T-helper 1 cell treated with Interleukin-12 subunit alpha and Interleukin-12 subunit beta and Interleukin-4 antibody, amounts not matched to agents 30 ng/mL and 1 ng/mL, for 36 hours (primary cell): ENCODE results near the gene KLHL35. TPM values are rescaled to one million over a fixed set of nuclear protein-coding genes. Genes with fewer than 3 reads are reported as not detected.
"Not testable (repeated sequence)": the region's sequence is repeated elsewhere in the genome, so short reads cannot be mapped to it uniquely, and the experiment has no call there.

Experiments used
- intact Hi-C: fragments of 100-400 bp; cut with micrococcal nuclease; formaldehyde crosslinking; loops from one replicate; pipeline ENCODE4 v1.15.1; 2024
- total RNA-seq: library from RNA; stranded (reverse); gene quantifications from 2 replicates; pipeline ENCODE4 v1.2.3, GENCODE V29; 2022

KLHL35 gene
- total RNA-seq, 1 donor from 2014 or later = 0.96 TPM

DNA sequence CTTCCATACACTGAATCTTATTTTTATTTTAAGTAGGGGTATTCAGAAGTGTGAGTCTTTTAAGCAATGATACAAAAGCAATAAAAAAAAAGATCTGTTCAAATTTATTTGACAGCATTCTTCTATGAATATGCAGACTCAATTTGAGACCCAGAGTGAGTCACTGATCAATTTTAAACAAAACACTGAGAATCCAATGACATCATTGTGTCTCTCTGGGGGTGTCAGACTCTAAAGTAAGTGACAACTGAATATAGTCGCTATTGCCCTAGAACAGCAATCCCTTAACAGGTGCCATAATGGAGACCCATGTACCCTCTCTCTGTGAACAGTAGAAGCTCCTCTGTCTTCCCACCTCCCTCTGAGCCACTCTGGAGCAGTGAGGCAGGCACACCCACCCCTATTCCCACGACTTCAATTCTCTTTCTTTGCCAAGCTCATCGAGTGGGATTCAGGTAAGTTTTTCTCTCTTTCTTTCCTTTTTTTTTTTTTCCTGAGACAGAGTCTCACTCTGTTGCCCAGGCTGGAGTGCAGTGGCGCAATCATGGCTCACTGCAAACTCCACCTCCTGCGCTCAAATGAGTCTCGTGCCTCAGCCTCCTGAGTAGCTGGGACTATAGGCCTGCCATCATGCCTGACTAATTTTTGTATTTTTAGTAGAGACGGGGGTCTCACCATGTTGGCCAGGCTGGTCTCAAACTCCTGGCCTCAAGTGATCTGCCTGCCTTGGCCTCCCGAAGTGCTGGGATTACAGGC is 38.7 kb downstream of the KLHL35 start:
- intact Hi-C loops = no loop called here

DNA sequence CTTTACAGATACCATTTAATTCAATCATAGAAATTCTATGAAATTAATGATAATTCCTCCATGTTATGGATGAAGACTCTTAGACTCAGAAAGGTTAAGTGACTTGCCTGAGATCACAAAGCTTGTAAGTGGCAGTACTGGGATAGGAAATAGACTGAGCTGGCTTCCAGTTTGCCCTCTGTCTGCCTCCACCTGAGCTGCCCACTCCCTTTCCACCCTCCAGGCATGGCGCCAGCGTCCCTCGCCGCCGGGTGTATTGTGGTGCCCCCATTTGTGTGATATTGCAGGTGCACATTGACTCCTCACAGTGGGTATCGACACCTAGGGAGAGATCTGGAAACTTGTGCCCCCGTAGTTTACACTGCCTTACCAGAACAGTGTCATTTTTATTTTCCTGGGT is 43.1 kb downstream of the KLHL35 start:
- intact Hi-C loops = loop anchor here (2.0 kb wide), 1 partner anchor 189 kb away; no protein-coding TSS in a partner anchor

DNA sequence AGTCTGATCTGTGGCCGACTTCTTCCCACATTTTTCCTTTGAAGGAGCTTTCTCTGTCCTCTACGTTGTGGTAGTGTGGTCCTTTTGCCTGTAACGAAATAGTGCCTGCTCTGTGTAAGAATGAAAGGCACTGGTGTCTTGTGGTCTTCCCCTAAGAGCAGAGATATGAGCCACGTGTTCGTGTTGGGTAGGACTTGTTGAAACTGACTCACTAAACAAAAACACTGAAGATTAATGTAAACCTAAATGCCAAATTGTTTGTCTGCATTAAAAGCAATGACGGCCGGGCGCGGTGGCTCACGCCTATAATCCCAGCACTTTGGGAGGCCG is 43.8 kb downstream of the KLHL35 start:
- intact Hi-C loops = loop anchor here (2.0 kb wide), 1 partner anchor 190 kb away; no protein-coding TSS in a partner anchor

DNA sequence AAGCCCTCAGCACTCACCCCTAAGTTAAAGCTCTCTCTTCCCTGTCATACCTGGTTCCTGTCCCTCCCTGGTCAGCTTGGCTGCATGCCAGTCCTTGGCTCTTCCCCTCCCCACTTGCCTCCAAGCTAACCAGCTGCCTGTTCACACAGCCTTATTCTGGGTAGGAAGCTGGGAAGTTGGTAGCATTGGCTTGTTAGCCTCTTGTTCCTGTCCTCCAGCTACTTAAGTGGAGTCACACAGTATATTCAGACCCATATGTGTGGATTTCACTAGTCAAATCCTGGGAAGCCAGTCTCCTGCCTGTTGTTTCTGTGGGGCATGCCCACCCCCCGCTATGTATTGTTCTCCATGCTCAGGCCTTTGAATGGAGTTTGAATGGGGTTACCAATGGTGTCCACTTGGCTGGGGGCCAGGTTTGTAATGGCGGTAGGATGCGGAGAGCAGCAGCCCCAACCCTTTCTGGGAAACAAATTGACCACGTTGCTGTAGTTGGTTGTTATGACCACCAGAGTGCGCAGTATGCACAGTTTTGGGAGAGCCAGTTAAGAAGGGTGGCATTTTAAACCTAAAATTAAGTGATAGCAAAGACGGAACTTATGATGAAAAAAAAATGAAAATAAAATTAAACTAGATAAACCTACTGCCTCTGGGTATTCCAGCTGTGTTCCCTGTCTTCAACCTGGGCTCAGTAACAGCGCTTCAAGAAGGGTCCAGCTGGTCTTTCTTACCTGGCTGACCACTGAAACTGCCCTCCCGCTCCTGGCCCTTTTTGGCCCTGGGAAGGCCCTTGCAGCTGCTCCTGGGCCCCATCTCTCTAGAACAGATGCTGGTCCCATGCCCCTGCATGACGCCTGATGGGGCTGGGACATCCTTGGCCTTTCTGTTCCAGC is 44.4 kb downstream of the KLHL35 start:
- intact Hi-C loops = loop anchor here (1.0 to 2.0 kb wide), 8 partner anchors 11 to 479 kb away; partner anchors contain the start of gene RPS3

DNA sequence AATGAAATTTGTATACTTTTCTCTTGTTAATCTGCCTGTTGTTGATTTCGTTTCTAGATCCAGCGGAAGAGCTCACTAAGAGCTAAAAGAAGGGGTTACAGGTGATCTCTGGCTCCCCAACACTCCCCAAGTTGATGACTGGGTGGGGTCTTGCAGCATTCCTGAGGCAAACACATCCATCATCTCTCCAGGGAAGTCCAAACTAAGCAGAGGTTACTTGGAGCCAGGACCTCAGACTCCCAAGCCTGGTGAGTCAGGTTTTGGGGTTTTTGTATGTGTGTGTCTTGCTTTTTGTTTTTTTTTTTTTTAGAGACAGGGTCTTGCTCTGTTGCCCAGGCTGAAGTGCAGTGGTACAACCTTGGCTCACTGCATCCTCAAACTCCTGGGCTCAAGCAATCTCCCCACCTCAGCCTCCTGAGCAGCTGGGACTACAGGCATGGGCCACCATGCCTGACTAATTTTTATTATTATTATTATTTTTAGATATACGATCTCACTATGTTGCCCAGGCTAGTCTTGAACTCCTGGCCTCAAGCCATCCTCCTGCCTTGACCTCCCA is 45.2 kb downstream of the KLHL35 start:
- intact Hi-C loops = loop anchor here (1.0 to 2.0 kb wide), 8 partner anchors 11 to 479 kb away; partner anchors contain the start of gene RPS3

DNA sequence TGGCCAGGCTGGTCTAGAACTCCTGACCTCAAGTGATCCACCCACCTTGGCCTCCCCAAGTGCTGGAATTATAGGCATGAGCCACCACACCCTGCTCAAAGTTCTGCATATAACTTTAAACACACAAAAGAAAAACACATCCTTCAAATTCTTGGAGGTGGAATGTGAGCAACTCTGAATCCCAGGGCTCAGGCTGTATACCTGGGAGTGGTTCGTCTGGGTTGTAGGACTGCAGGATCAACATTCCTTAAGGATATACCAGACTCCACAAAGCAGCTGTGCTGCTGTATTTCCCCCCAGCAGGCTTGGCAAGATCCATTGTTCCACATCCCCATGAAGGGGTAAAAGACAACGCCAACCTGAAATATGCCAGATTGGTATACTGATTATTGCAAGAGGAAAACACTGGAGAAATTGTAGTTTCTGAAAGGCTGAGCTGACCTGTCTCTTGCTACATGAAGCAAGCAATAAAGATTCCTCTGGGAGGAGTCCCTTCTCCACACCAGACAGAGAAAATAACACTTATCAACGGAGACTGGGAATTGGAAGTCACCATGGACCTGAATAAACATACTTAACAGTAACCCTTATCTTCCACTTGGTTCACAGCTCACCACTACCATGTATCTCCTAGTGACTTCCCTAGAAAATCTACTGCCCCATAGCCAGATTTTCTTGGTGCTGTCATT is 45.9 kb downstream of the KLHL35 start:
- intact Hi-C loops = no loop called here

DNA sequence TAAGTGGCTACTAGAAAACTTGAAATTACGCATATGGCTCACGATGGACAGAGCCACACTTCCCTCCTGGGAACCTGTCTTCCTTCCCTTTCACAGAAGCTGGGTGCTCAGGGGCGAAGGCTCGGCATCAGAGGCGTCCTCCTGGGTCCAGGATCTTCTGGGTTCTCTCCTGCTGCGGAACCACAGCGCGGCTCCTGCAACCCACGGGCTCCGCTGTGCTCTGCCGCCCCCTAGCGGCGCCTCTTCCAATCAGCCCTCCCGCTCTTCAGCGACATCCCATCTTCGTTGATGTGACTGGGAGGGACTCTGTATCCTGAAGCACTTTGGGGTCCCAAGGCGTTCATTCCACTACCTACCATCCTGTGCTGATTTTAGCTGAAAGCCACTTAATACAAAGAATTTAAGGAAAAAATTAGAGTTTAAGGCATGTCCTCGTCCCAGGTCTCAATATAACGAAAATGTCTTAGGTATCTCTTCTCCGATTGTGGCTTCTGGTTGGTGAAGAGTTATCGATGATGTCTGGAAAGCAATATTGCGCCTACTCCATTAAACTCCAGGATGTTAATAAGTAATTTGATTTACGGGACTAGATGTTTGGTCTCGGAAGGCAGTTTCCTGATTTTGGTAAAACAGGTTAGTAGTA is 48.4 kb downstream of the KLHL35 start:
- intact Hi-C loops = loop anchor here (1.0 to 5.0 kb wide), 7 partner anchors 32 to 242 kb away; no protein-coding TSS in a partner anchor

DNA sequence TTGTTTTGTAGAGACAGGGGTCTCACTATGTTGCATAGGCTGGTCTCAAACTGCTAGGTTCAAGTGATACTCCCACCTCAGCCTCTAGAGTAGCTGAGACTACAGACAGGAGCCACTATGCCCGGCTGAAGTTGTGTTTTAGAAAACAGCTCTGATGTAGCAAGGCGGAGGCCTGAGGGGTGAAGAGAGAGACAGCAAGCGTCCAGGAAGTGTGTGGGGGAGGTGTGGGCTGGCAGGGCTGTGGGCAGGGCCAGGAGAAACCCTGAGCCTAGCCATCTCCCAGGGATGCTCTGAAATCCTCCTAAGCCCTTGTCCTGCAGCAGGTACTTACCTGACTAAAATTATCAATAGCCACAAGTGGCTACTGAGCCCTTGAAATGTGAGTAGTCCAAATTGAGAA is 49.8 kb downstream of the KLHL35 start:
- intact Hi-C loops = loop anchor here (5.0 kb wide), 2 partner anchors 41 to 241 kb away; no protein-coding TSS in a partner anchor

DNA sequence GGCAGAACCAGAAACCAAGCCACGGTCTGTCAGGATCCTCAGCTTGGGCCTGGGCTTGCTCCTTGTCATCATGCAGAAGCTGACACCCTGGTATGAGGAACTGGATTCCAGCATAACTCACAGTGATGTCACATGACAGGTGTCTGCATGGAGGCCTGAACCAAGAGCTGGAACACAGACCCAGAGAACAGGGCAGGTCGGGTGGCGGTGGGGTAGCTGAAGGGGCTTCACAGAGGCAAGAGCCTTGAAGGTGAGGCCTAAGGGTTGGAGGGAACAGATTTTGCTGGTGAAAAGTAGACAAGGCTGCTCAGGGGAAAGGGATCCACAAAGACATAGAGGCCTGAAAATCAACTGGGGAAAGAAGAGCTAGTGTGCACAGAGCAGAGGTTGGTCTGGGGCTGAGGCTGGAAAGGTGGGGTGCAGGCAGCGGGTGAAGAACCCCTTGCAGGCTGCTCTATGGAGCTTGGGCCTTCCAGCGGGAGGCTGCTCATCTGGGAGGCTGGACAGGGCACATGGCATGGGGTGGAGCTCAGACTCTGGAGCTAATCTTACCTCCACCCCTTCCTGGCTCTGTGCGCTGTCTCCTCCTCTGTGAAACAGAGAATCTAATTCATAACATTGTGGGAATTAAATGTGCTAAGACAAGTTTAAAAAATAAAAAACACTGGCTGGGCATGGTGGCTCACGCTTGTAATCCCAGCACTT is 52.1 kb downstream of the KLHL35 start:
- intact Hi-C loops = loop anchor here (5.0 kb wide), 2 partner anchors 39 to 239 kb away; no protein-coding TSS in a partner anchor

DNA sequence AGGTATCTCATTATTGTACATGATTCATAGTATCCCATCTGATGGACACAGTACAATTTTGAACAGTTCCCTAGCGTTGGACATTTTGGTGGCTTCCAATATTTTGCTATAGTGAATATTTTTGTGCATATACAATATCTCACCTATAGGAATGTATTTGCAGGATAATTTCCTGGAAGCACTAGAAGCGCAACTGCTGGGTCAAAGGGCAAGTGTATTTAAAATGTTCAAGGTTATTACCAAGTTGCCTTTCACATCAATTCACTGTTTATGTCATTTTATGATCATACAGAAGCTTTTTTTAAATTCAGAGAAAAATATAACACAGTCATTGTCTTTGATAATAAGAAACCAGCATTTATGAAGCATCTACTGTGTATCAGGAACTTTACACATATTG is 52.8 kb downstream of the KLHL35 start:
- intact Hi-C loops = loop anchor here (5.0 kb wide), 2 partner anchors 38 to 238 kb away; no protein-coding TSS in a partner anchor

DNA sequence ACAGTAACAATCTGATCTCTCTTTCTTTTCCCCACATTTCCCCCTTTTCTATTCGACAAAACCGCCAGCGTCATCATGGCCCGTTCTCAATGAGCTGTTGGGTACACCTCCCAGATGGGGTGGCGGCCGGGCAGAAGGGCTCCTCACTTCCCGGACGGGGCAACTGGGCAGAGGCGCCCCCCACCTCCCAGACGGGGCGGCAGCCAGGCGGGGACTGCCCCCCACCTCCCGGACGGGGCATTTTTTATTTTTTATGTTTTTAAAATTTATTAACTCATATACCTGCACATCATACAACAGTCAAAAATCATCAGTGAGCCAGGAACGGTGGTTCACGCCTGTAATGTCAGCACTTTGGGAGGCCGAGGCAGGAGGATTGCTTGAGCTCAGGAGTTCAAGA is 54.2 kb downstream of the KLHL35 start:
- intact Hi-C loops = not testable (repeated sequence)

DNA sequence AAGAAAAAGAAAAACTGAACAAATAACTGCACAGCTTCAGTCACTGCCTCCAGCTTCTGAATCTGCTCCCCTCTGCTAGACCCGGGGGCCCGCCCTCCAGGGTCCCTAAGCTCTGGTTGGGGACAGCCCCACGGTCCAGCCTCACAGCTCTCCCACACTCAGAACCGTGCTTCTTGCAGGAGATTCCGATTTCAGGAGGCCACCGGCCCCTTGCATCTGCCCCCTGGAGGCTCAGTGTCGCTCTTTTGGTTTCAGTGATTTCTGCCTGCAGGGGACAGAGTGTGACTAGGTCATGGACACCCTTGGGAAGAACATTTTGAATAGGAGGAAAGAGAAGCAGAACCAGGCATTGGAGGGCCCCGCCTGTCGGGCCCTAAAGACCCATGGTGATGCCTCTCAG is 56.8 kb downstream of the KLHL35 start:
- intact Hi-C loops = no loop called here

DNA sequence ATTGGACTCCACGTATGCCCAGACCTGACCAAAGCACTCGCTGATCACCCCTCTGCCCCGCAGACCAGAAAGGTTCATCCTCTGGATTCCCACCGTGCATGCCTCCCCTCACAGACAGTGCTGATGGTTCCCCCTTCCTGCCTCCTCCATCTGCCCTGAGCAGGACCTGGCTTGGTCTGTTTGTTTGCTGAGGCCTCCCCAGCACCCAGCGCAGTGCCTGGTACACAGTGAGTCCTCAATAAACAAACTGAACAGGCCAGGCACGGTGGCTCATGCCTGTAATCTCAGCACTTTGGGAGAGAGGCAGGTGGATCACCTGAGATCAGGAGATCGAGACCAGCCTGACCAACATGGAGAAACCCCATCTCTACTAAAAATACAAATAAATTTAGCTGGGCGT is 57.4 kb downstream of the KLHL35 start:
- intact Hi-C loops = no loop called here

DNA sequence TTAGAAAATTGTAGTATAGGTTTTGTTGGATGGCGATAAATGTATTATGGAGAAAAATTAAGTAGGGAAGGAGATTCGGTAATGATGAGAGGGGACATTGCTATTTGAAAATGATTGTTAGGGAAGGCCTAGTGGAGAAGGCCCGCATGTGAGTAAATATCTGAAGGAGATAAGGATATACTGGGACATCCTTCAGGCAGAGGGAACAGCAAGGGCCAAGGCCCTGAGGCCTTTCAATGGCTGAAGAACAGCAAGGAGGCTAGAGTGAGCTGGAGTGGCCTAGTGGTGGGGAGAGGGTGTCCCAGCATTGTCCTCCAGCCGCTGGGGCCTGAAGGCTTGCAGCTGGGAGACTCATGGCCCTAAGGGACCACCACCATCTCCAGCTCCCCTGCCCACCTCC is 58.4 kb downstream of the KLHL35 start:
- intact Hi-C loops = no loop called here

DNA sequence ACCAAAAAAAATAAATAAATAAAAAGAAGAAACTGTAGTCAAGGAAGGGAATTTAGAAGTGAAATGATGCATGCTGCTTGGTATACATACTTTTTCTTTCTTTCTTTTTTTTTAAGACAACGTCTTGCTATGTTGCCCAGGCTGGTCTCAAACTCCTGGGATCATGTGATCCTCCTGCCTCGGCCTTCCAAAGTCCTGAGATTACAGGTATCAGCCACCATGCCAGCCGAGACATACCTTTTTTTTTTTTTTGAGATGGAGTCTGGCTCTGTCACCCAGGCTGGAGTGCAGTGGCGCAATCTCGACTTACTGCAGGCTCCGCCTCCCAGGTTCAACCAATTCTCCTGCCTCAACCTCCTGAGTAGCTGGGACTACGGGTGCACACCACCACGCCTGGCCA is 59.8 kb downstream of the KLHL35 start:
- intact Hi-C loops = no loop called here

Other genes with a start within 250 kb of the KLHL35 start
- gene TPBGL, start 192.4 kb downstream of the KLHL35 start, total RNA-seq = 0.17 and 0.20 TPM in 2 replicates
- 44.5 and 52.1 TPM in 2 replicates for gene ARRB1, start 81.5 kb downstream of the KLHL35 start, total RNA-seq
- gene RPS3, start 33.7 kb downstream of the KLHL35 start, total RNA-seq = 2,564 and 2,614 TPM in 2 replicates
- 23.7 and 25.9 TPM in 2 replicates for gene GDPD5, start 92.7 kb upstream of the KLHL35 start, total RNA-seq
- gene SERPINH1, start 129.1 kb upstream of the KLHL35 start, total RNA-seq = 17.0 and 17.1 TPM in 2 replicates
- gene MAP6, start 235.8 kb upstream of the KLHL35 start, total RNA-seq = 8.4 and 8.6 TPM in 2 replicates